Pancreas (tissue), 10 donors: ENCODE measurements around the gene CYP2A6. TPM values are rescaled to one million over a fixed set of nuclear protein-coding genes. Genes with fewer than 3 reads are reported as not detected.
"Not testable (repeated sequence)": the region's sequence is repeated elsewhere in the genome, so short reads cannot be mapped to it uniquely, and the experiment has no call there.

Source experiments
- ATAC-seq, 4 donors: fragments of 200-7000 bp; cut with Tn5 transposase; one replicate each; pipeline versions ENCODE4 v1.8.0 to v1.9.1; 2020; ENCODE audit warnings: mild to moderate bottlenecking in 4 of 4, moderate library complexity in 4 of 4
- DNase-seq, 6 donors: peaks; one replicate each; pipeline ENCODE4 v3.0.0-alpha.2; 2020
- FAIRE-seq: peaks from 2 replicates; lab custom pipeline; 2012; peaks lifted over from hg19 to GRCh38; lab: Jason Lieb, UNC
- H3K27ac ChIP-seq, 4 donors: fragments of 200-600 bp; sonication (generic); 1 replicate in 3 of 4; 2 replicates in 1 of 4; pipeline versions ENCODE4 v1.5.0 to v1.8.0; 2020
- H3K27me3 ChIP-seq, 4 donors: fragments of 200-600 bp; one replicate each; pipeline ENCODE4 v1.8.0; 2021
- H3K36me3 ChIP-seq, 3 donors: fragments of 200-600 bp; sonication (generic) in 1 of 3; one replicate each; pipeline versions ENCODE4 v1.5.0 to v1.8.0; 2020 to 2021
- H3K4me1 ChIP-seq, 3 donors: fragments of 200-600 bp; one replicate each; pipeline ENCODE4 v1.8.0; 2021
- H3K4me3 ChIP-seq, 4 donors: fragments of 200-600 bp; sonication (generic) in 2 of 4; one replicate each; pipeline versions ENCODE4 v1.5.0 to v1.8.0; 2020 to 2021
- H3K9me3 ChIP-seq, 4 donors: fragments of 200-600 bp; one replicate each; pipeline ENCODE4 v1.8.0; 2021
- CTCF ChIP-seq, 4 donors: fragments of 200-600 bp; sonication (generic) in 3 of 4; IDR thresholded peaks; one replicate each; pipeline versions ENCODE4 v1.5.0 to v1.8.0; 2021; ENCODE audit warnings: antibody characterized with exemption in 4 of 4
- WGBS, 2 donors: extraction: QIAGEN DNeasy Blood & Tissue Kit; methylation state at CpG; one replicate each; pipeline ENCODE4 v1.1.7; 2013; 5-methylcytosine and 5-hydroxymethylcytosine counted together
- intact Hi-C, 3 donors: fragments of 100-400 bp; cut with DNase I; formaldehyde crosslinking; loops; one replicate each; pipeline versions ENCODE4 v1.11.1 to v1.14.2; 2022
- polyA plus RNA-seq, 2 donors: library from polyadenylated mRNA; stranded (reverse); fragments of 200-250 nt; gene quantifications; one replicate each; pipeline ENCODE4 v1.2.3, GENCODE V29; 2013
- total RNA-seq, 6 donors: library from RNA; stranded (reverse); fragmentation: NEBNext Ultra II Directional in 4 of 6; extraction: Animal tissue kit (Norgen Biotek cat#: 25700) in 4 of 6; gene quantifications; one replicate each; pipeline versions ENCODE4 v1.2.1 to v1.2.4, GENCODE V29; 2021 to 2023
- donor health status: healthy with polysubstance abuse.
- donor health status: DM: no; HTN: no; CAD: no; lungs with moderate emphysema.
- donor health status: DM: no; HTN: no; CAD: no.
- donor health status: control.
- donor health status: control.
- donor health status: Bipolar disorder and iron deficiency.
- donor health status: DM: yes; HTN: yes; CAD: no.
- donor health status: DM: no; HTN: no; CAD: no.
- donor health status: DM: no; HTN: no; CAD: no.
- donor health status: DM: yes; HTN: yes; CAD: no.

The CYP2A6 gene, protein sequence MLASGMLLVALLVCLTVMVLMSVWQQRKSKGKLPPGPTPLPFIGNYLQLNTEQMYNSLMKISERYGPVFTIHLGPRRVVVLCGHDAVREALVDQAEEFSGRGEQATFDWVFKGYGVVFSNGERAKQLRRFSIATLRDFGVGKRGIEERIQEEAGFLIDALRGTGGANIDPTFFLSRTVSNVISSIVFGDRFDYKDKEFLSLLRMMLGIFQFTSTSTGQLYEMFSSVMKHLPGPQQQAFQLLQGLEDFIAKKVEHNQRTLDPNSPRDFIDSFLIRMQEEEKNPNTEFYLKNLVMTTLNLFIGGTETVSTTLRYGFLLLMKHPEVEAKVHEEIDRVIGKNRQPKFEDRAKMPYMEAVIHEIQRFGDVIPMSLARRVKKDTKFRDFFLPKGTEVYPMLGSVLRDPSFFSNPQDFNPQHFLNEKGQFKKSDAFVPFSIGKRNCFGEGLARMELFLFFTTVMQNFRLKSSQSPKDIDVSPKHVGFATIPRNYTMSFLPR
- under 1 TPM in 1 of 6 donors, not detected in 5; 0.66 TPM for total RNA-seq
- polyA plus RNA-seq = not detected

DNA sequence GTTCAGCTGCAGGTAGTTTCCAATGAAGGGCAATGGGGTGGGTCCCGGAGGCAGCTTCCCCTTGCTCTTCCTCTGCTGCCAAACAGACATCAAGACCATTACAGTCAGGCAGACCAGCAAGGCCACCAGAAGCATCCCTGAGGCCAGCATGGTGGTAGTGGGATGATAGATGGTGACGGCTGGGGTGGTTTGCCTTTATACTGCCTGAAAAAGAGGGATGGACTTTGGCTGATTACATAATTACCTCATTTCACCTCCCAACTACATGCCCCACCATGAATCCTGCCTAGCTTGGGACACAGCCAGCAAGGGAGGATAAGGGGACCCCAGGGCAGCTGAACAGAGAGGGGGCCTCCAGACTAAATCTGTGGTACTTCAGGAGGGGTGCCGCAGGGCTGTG, at the start of gene CYP2A6:
Gene CYP2A6 (minus strand): TSS at position 171 of the 400 bp plus-strand sequence. CDS start 21 bp downstream, at position 150.
- H3K27me3 ChIP-seq, ATAC-seq, H3K36me3 ChIP-seq, H3K4me1 ChIP-seq, H3K9me3 ChIP-seq, DNase-seq, intact Hi-C loops, FAIRE-seq, H3K27ac ChIP-seq, H3K4me3 ChIP-seq: not testable (repeated sequence)
- WGBS, 2 donors = 91 to 98% methylated on average over 3 of the region's 3 CpGs

- WGBS, 2 donors = 76 to 80% methylated on average over 12 of the region's 12 CpGs
- FAIRE-seq, ATAC-seq: not testable (repeated sequence)
These were observed 49.7 kb upstream of the CYP2A6 start for GRCh38 chr19:40899964-40900363.

GRCh38 chr19:40896843-40897789, 46.9 kb upstream of the CYP2A6 start:
- H3K4me3 ChIP-seq, H3K27ac ChIP-seq, H3K9me3 ChIP-seq, H3K4me1 ChIP-seq, DNase-seq, FAIRE-seq, intact Hi-C loops, H3K36me3 ChIP-seq, H3K27me3 ChIP-seq, ATAC-seq: not testable (repeated sequence)
- whole genome bisulfite sequencing, 2 donors = 77 to 81% methylated on average over 13 of the region's 13 CpGs

More at GRCh38 chr19:40899964-40900363, 49.7 kb upstream of the CYP2A6 start:
- H3K4me1 ChIP-seq, DNase-seq, H3K4me3 ChIP-seq, H3K27ac ChIP-seq, H3K9me3 ChIP-seq, H3K36me3 ChIP-seq, H3K27me3 ChIP-seq: not testable (repeated sequence)
- intact Hi-C loops = loop anchor here in 1 of 3 donors (10.0 kb wide), 1 partner anchor 235 kb away; no protein-coding TSS in a partner anchor

DNA sequence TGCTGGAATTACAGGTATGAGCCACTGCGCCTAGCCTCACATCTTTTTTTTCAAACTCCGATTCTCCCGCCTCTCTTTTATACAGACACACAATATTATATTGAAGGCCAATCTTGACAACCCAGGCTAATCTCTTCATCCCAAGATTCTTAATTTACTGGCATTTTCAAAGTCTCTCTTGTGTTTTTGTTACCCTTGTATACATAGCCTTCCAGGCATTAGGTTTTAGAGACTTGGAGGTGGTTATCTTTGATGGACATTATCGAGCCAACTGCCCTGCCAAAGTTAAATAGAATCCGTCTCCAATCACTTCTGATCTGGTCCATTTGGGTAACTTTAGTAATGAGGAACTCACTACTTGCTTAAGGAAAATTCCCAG, 46.2 kb upstream of the CYP2A6 start:
- no peaks in the 10 kb centered on the region for H3K27me3 ChIP-seq
- intact Hi-C loops = no loop called here
- 83 to 90% methylated on average over 5 of the region's 5 CpGs for WGBS, 2 donors
- ATAC-seq = no peak
- no peak for DNase-seq
- no peak overlapping the region for H3K4me3 ChIP-seq
- H3K4me1 ChIP-seq = no peaks in the 10 kb centered on the region
- TF ChIP-seq CTCF (IDR thresholded peaks at IDR 0.05) = no peak
- no peak for FAIRE-seq
- no peaks in the 10 kb centered on the region for H3K9me3 ChIP-seq
- H3K27ac ChIP-seq = no peak overlapping the region
- H3K36me3 ChIP-seq = no peaks in the 10 kb centered on the region

GRCh38 chr19:40893112-40893511, 42.9 kb upstream of the CYP2A6 start:
- TF ChIP-seq CTCF (IDR thresholded peaks at IDR 0.05) = no peak
- no peak for ATAC-seq

DNA sequence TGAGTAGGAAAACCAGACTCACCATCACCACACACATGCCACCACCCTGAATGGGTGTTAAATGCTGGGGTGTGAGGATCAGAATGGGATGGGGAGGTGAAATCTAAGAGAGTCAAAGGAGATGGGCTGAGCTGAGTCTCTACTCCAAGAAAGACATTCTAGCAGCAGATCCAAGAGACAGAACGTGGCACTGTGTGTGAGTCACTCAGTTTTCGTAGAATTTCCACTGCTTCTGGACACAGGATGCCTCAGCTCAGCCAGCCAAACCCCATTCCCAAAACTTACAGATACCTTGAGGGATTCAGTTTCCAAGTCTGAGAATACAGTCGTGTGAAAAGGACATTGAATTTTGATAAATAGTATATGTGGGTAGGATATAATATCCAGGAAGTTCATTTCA, 39.1 kb upstream of the CYP2A6 start:
- no peaks in the 10 kb centered on the region for H3K27me3 ChIP-seq
- ATAC-seq (no peak), FAIRE-seq (no peak), DNase-seq (no peak)
- no peak overlapping the region for H3K4me3 ChIP-seq
- intact Hi-C loops = no loop called here
- WGBS, 2 donors = 53 to 59% methylated on average over 3 of the region's 3 CpGs
- no peak overlapping the region for H3K27ac ChIP-seq
- no peaks in the 10 kb centered on the region for H3K36me3 ChIP-seq
- TF ChIP-seq CTCF (IDR thresholded peaks at IDR 0.05) = no peak
- no peaks in the 10 kb centered on the region for H3K4me1 ChIP-seq
- H3K9me3 ChIP-seq = no peaks in the 10 kb centered on the region

More at GRCh38 chr19:40893112-40893511, 42.9 kb upstream of the CYP2A6 start:
- H3K36me3 ChIP-seq = no peaks in the 10 kb centered on the region
- H3K4me3 ChIP-seq = no peak overlapping the region
- H3K9me3 ChIP-seq = no peaks in the 10 kb centered on the region
- H3K27ac ChIP-seq = no peak overlapping the region
- DNase-seq = no peak
- no peak for FAIRE-seq
- H3K4me1 ChIP-seq = no peaks in the 10 kb centered on the region
- no peaks in the 10 kb centered on the region for H3K27me3 ChIP-seq
- intact Hi-C loops = no loop called here
